Midbrain (tissue), 1 donor: Measurements from ENCODE around the gene APH1A.
"Not testable (repeated sequence)": the region's sequence is repeated elsewhere in the genome, so short reads cannot be mapped to it uniquely, and the experiment has no call there.

ENCODE experiments used
- DNase-seq: peaks from one replicate; lab custom pipeline; 2025; lab: John Stamatoyannopoulos, UW

APH1A gene

GRCh38 chr1:150233359-150234308 lies 35.2 kb downstream of the APH1A start:
- peak; percentile 35 for DNase-seq

GRCh38 chr1:150232921-150233320 lies 35.9 kb downstream of the APH1A start:
- DNase-seq, result not testable (repeated sequence)

GRCh38 chr1:150228246-150228645 lies 40.6 kb downstream of the APH1A start:
- DNase-seq, result not testable (repeated sequence)

- DNase-seq, result no peak
Observed at GRCh38 chr1:150227228-150227627, 41.6 kb downstream of the APH1A start.

- no peak for DNase-seq
Observed at GRCh38 chr1:150226486-150226885, 42.3 kb downstream of the APH1A start.

GRCh38 chr1:150225546-150225945 lies 43.3 kb downstream of the APH1A start:
- no peak for DNase-seq

GRCh38 chr1:150224983-150225382 lies 43.8 kb downstream of the APH1A start:
- DNase-seq, result no peak

- DNase-seq, result no peak
Observed at GRCh38 chr1:150221552-150221951, 47.3 kb downstream of the APH1A start.

GRCh38 chr1:150215855-150216254 lies 53.0 kb downstream of the APH1A start:
- not testable (repeated sequence) for DNase-seq
